Measurements from ENCODE around the gene SLC29A3. TPM values are rescaled to one million over a fixed set of nuclear protein-coding genes. Genes with fewer than 3 reads are reported as not detected.

SLC29A3 gene
- polyA plus RNA-seq, 1 donor (not counting 4 experiments of a cell fraction or from before 2014, with no cell fraction given), result 0.52 TPM

- FAIRE-seq, result no peak
- dilution Hi-C loops (cut with MboI; ENCODE audit: extremely low pct_ligation_motif_present, low sequenced_read_pairs), result no loop called here
These were observed 87.8 kb downstream of the SLC29A3 start for GRCh38 chr10:71406878-71407277.

GRCh38 chr10:71408436-71409225 lies 89.6 kb downstream of the SLC29A3 start:
- FAIRE-seq, result no peak
- no peaks in the 10 kb centered on the region for H3K36me3 ChIP-seq (ENCODE audit: control insufficient read depth in 2 of 2, extremely low read depth in 1 of 2, insufficient read depth in 2 of 2, low read length in 2 of 2)
- H3K4me3 ChIP-seq (ENCODE audit: control insufficient read depth in 2 of 3, extremely low read depth in 1 of 3, insufficient read depth in 2 of 3, low read depth in 1 of 3, low read length in 3 of 3), result no peak overlapping the region
- no peak for DNase-seq (ENCODE audit: low read depth, low spot score)
- H3K9me1 ChIP-seq (ENCODE audit: control insufficient read depth, extremely low read depth, insufficient read depth, low read length), result no peaks in the 10 kb centered on the region
- H2AFZ ChIP-seq (ENCODE audit: control insufficient read depth, low read length), result no peak overlapping the region
- no peaks in the 10 kb centered on the region for H3K9me3 ChIP-seq (ENCODE audit: control insufficient read depth, low read depth, low read length)
- H3K4me2 ChIP-seq (ENCODE audit: control insufficient read depth, extremely low read depth, insufficient read depth, low read depth, low read length), result no peak overlapping the region
- H3K9ac ChIP-seq (ENCODE audit: control insufficient read depth, extremely low read depth, insufficient read depth, low read length), result no peak overlapping the region
- H3K27ac ChIP-seq (ENCODE audit: control insufficient read depth, insufficient read depth, low read length), result no peak overlapping the region
- TF ChIP-seq EZH2 (IDR thresholded peaks at IDR 0.05; ENCODE audit: low read length) (no peak), CTCF (optimal IDR thresholded peaks at IDR 0.05 in 1 of 3, IDR thresholded peaks at IDR 0.05 in 1 of 3, conservative IDR thresholded peaks at IDR 0.05 in 1 of 3; ENCODE audit: extremely low read depth in 1 of 3, insufficient read depth in 2 of 3, low read length in 3 of 3) (no peak)
- dilution Hi-C loops (cut with MboI; ENCODE audit: extremely low pct_ligation_motif_present, low sequenced_read_pairs), result no loop called here
- H4K20me1 ChIP-seq (ENCODE audit: control insufficient read depth, extremely low read depth, insufficient read depth, low read length), result no peaks in the 10 kb centered on the region
- H3K27me3 ChIP-seq (ENCODE audit: control insufficient read depth, extremely low read depth, insufficient read depth, low read length), result no peaks in the 10 kb centered on the region
- H3K79me2 ChIP-seq (ENCODE audit: control insufficient read depth, insufficient read depth, low read length), result no peaks in the 10 kb centered on the region
- H3K4me1 ChIP-seq (ENCODE audit: control insufficient read depth, extremely low read depth, insufficient read depth, low read length), result no peaks in the 10 kb centered on the region

More at GRCh38 chr10:71406878-71407277, 87.8 kb downstream of the SLC29A3 start:
- Histone ChIP-seq H3K4me1 (ENCODE audit: control insufficient read depth, extremely low read depth, insufficient read depth, low read length) (no peaks in the 10 kb centered on the region), H3K27me3 (ENCODE audit: control insufficient read depth, extremely low read depth, insufficient read depth, low read length) (no peaks in the 10 kb centered on the region), H3K9ac (ENCODE audit: control insufficient read depth, extremely low read depth, insufficient read depth, low read length) (no peak overlapping the region), H2AFZ (ENCODE audit: control insufficient read depth, low read length) (no peak overlapping the region), H3K36me3 (ENCODE audit: control insufficient read depth in 2 of 2, extremely low read depth in 1 of 2, insufficient read depth in 2 of 2, low read length in 2 of 2) (no peaks in the 10 kb centered on the region), H3K79me2 (ENCODE audit: control insufficient read depth, insufficient read depth, low read length) (no peaks in the 10 kb centered on the region), H4K20me1 (ENCODE audit: control insufficient read depth, extremely low read depth, insufficient read depth, low read length) (no peaks in the 10 kb centered on the region), H3K9me1 (ENCODE audit: control insufficient read depth, extremely low read depth, insufficient read depth, low read length) (no peaks in the 10 kb centered on the region), H3K4me3 (ENCODE audit: control insufficient read depth in 2 of 3, extremely low read depth in 1 of 3, insufficient read depth in 2 of 3, low read depth in 1 of 3, low read length in 3 of 3) (no peak overlapping the region), H3K27ac (ENCODE audit: control insufficient read depth, insufficient read depth, low read length) (no peak overlapping the region), H3K4me2 (ENCODE audit: control insufficient read depth, extremely low read depth, insufficient read depth, low read depth, low read length) (no peak overlapping the region), H3K9me3 (ENCODE audit: control insufficient read depth, low read depth, low read length) (no peaks in the 10 kb centered on the region)
- DNase-seq (ENCODE audit: low read depth, low spot score), result no peak
- TF ChIP-seq CTCF (optimal IDR thresholded peaks at IDR 0.05 in 1 of 3, IDR thresholded peaks at IDR 0.05 in 1 of 3, conservative IDR thresholded peaks at IDR 0.05 in 1 of 3; ENCODE audit: extremely low read depth in 1 of 3, insufficient read depth in 2 of 3, low read length in 3 of 3), result no peak
- TF ChIP-seq EZH2 (IDR thresholded peaks at IDR 0.05; ENCODE audit: low read length), result no peak
